ENCODE measurements around the gene POLDIP2.

DNA sequence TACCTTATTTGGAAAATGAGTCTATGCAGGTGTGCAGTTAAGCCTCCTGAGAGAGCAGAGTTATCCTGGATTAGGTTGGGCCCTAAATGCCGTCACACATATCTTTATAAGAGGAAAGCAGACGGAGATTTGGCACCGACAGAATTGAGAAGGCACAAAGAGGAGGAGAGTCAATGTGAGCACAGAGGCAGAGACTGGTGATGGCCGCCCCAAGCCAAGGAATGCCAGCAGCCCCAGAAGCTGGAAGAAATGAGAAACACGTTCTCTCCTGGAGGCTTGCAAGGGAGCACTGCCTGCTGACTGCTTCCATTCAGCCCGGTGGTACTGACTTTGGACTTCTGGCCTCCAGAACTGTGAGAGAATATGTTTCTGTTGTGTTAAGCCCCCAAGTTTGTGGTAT, 45.5 kb upstream of the POLDIP2 start:
- TF ChIP-seq, protein P1, sequence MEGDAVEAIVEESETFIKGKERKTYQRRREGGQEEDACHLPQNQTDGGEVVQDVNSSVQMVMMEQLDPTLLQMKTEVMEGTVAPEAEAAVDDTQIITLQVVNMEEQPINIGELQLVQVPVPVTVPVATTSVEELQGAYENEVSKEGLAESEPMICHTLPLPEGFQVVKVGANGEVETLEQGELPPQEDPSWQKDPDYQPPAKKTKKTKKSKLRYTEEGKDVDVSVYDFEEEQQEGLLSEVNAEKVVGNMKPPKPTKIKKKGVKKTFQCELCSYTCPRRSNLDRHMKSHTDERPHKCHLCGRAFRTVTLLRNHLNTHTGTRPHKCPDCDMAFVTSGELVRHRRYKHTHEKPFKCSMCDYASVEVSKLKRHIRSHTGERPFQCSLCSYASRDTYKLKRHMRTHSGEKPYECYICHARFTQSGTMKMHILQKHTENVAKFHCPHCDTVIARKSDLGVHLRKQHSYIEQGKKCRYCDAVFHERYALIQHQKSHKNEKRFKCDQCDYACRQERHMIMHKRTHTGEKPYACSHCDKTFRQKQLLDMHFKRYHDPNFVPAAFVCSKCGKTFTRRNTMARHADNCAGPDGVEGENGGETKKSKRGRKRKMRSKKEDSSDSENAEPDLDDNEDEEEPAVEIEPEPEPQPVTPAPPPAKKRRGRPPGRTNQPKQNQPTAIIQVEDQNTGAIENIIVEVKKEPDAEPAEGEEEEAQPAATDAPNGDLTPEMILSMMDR (IDR thresholded peaks at IDR 0.05): no peak
- TF ChIP-seq POLR2A (IDR thresholded peaks at IDR 0.05): no peak

Measured in heart left ventricle (tissue), 13 donors.